MCF 10A (cell line): ENCODE data around the gene HOTAIR. TPM values are rescaled to one million over a fixed set of nuclear protein-coding genes. Genes with fewer than 3 reads are reported as not detected.

ENCODE experiments used
- BruUV-seq: library from RNA; stranded (reverse); fragments of 400-500 nt; replicated peaks from 2 replicates; lab custom pipeline; 2021; lab: Mats Ljungman, UMichigan
- CTCF ChIA-PET: fragments of 300-600 bp; sonication (Branson Sonifier 250); formaldehyde crosslinking; extraction: SDS; loops from one replicate; lab custom pipeline; 2021; ENCODE audit warnings: antibody characterized with exemption, inconsistent platforms; lab: Yijun Ruan, JAX
- POLR2A ChIA-PET: fragments of 300-600, 350-650 bp; sonication (Branson Sonifier 250); formaldehyde crosslinking; extraction: SDS; loops from one replicate; lab custom pipeline; 2020; ENCODE audit warnings: antibody characterized with exemption, inconsistent platforms; lab: Yijun Ruan, JAX
- DNase-seq: peaks from one replicate; pipeline ENCODE4 v3.0.0-alpha.2; 2018; ENCODE audit not compliant: unreplicated experiment
- H3K27ac Mint-ChIP-seq: one replicate; pipeline ENCODE4 v1.8.0; 2022; ENCODE audit warnings: mild to moderate bottlenecking, low read depth, mixed read lengths; ENCODE audit not compliant: unreplicated experiment
- H3K27me3 Mint-ChIP-seq: one replicate; pipeline ENCODE4 v1.8.0; 2022; ENCODE audit warnings: mixed read lengths; ENCODE audit not compliant: insufficient read depth, unreplicated experiment
- H3K36me3 Mint-ChIP-seq: one replicate; pipeline ENCODE4 v1.8.0; 2022; ENCODE audit warnings: mild to moderate bottlenecking, moderate library complexity, mixed read lengths; ENCODE audit not compliant: insufficient read depth, unreplicated experiment
- H3K4me1 Mint-ChIP-seq: one replicate; pipeline ENCODE4 v1.8.0; 2022; ENCODE audit warnings: mixed read lengths; ENCODE audit not compliant: insufficient read depth, unreplicated experiment
- H3K4me3 Mint-ChIP-seq: one replicate; pipeline ENCODE4 v1.8.0; 2022; ENCODE audit warnings: mild to moderate bottlenecking, moderate library complexity, mixed read lengths; ENCODE audit not compliant: unreplicated experiment
- H3K9me3 Mint-ChIP-seq: one replicate; pipeline ENCODE4 v1.8.0; 2022; ENCODE audit warnings: mixed read lengths; ENCODE audit not compliant: unreplicated experiment
- CTCF ChIP-seq: fragments of 200-600 bp; IDR thresholded peaks from one replicate; pipeline ENCODE4 v1.8.0; 2022; ENCODE audit warnings: antibody characterized with exemption, mild to moderate bottlenecking; ENCODE audit not compliant: unreplicated experiment
- intact Hi-C: fragments of 100-400 bp; cut with micrococcal nuclease; formaldehyde crosslinking; loops from 2 replicates; pipeline ENCODE4 v1.14.1; 2022
- total RNA-seq: library from RNA; stranded (reverse); gene quantifications from 2 replicates; pipeline ENCODE4 v1.2.3, GENCODE V29; 2022

The HOTAIR gene
- total RNA-seq, 1 experiment from 2014 or later = 2.0 TPM

GRCh38 chr12:54021432-54022013 is 46.8 kb upstream of the HOTAIR start:
- peak overlapping the region; percentile 89 for H3K27ac Mint-ChIP-seq
- H3K27me3 Mint-ChIP-seq = no peaks in the 10 kb centered on the region
- DNase-seq = no peak
- ChIA-PET CTCF (interaction anchor here (0.6 to 5.6 kb wide), 8 partner anchors 11 to 190 kb away, joined by 3 to 40 read pairs (median 8); partner anchors contain the start of genes HOXC5 and HOXC8), POLR2A (interaction anchor here (0.7 to 3.1 kb wide), 9 partner anchors 8 to 171 kb away, joined by 3 to 16 read pairs (median 5); partner anchors contain the start of genes HOXC5, HOXC8, HOXC9 and SMUG1)
- no TSS peak for BruUV-seq
- no peaks in the 10 kb centered on the region for H3K9me3 Mint-ChIP-seq
- intact Hi-C loops = loop anchor here (1.0 kb wide), 1 partner anchor 15 kb away; no protein-coding TSS in a partner anchor
- H3K36me3 Mint-ChIP-seq = no peaks in the 10 kb centered on the region
- peaks cover 18% of the 10 kb centered on the region for H3K4me1 Mint-ChIP-seq
- TF ChIP-seq CTCF = peak; percentile 22
- peak overlapping the region; percentile 98 for H3K4me3 Mint-ChIP-seq

- DNase-seq = no peak
- Mint-ChIP-seq H3K9me3 (no peaks in the 10 kb centered on the region), H3K27ac (peak overlapping the region; percentile 98), H3K4me3 (peak overlapping the region; percentile 98), H3K27me3 (no peaks in the 10 kb centered on the region), H3K4me1 (peaks cover 18% of the 10 kb centered on the region), H3K36me3 (no peaks in the 10 kb centered on the region)
- POLR2A ChIA-PET = interaction anchor here (0.7 to 3.1 kb wide), 6 partner anchors 11 to 172 kb away, joined by 3 to 16 read pairs (median 4); partner anchors contain the start of genes HOXC8 and HOXC9
- intact Hi-C loops = loop anchor here (1.0 kb wide), 1 partner anchor 14 kb away; no protein-coding TSS in a partner anchor
- CTCF ChIA-PET = interaction anchor here (0.7 to 5.6 kb wide), 7 partner anchors 12 to 352 kb away, joined by 3 to 40 read pairs (median 12); partner anchors contain the start of genes HOXC5 and HOXC8
- TF ChIP-seq CTCF = no peak
- no TSS peak for BruUV-seq
Measured at GRCh38 chr12:54020591-54021405, 46.0 kb upstream of the HOTAIR start.

DNA sequence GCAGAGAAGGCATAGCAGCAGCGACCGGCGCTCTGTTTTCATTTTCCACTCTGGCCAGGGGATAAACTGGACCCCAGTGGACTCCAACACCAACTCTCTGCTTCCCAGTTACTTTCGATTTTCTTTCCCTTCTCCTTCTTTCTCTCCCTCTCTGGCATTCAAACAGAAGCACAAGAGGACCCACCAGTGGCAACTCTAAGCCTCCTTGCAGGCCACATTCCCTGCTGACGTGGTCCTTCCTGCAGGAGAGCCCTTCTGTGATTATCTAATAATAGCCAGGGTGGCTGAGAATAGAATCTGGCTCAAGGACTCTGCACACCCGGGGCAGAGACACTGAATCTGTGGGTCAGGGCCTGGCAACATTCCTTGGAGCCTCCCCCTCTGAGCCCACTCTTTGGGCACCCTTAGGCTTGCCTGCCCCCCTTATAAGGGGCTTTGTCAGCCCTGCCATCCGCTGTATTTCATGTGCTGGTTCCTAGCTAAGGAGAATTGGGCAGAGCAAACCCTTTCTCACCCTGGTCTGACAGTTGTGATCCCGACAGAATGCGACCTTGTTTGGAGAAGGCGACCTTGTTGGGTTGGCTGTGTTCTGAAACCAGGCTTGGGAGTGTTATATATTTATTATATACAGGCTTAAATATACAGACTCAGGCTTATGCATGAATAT is 45.3 kb upstream of the HOTAIR start:
- H3K36me3 Mint-ChIP-seq = no peaks in the 10 kb centered on the region
- POLR2A ChIA-PET = interaction anchor here (0.8 to 3.1 kb wide), 5 partner anchors 8 to 259 kb away, joined by 3 to 16 read pairs (median 4); partner anchors contain the start of genes HOXC6, HOXC8 and SMUG1
- H3K4me3 Mint-ChIP-seq = peak overlapping the region; percentile 98
- BruUV-seq = no TSS peak
- TF ChIP-seq CTCF = no peak
- peaks cover 18% of the 10 kb centered on the region for H3K4me1 Mint-ChIP-seq
- H3K9me3 Mint-ChIP-seq = no peaks in the 10 kb centered on the region
- intact Hi-C loops = no loop called here
- CTCF ChIA-PET = interaction anchor here (0.7 to 5.6 kb wide), 3 partner anchors 170 to 352 kb away, joined by 3 to 38 read pairs (median 5); no protein-coding TSS in a partner anchor
- DNase-seq = peak; percentile 33
- peak overlapping the region; percentile 98 for H3K27ac Mint-ChIP-seq
- H3K27me3 Mint-ChIP-seq = no peaks in the 10 kb centered on the region
